ENCODE results near the gene OR5K2.

The OR5K2 gene

DNA sequence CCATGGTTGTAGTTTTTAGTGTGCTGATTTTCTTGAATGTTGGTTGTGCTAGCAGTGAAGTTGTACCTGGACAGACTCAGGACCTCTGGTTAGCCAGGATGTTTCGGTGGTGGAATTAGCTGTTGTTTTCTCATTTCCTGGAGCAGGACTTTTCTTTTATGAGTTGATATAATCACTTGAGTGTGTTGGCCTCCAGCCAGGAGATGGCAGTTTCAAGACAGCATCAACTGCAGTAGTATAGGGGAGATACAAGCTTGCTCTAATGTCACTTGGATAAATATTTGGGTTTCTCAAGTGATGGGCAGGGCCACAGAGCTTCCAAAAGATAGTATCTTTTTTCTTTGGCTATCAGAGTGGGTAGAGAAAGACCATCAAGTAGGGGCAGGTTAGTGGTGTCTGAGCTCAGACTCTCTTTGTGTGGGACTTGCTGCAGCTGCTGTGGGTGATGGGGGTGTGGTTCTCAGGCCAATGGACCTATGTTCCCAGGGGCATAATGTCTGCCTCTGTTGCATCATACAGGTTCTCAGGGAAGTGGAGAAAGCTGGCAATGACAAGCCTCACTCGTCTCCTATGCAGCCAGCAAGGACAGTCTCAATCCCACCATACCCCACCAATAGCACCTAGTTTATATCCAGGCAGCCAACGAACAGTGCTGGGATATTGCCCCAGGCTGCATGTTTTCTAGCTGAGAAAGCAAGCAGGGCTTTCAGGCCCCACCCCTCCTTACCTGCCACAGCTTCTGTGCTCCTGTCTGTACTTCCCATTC lies 14.6 kb upstream of the OR5K2 start:
- TF ChIP-seq TAF1 (IDR thresholded peaks at IDR 0.05; ENCODE audit: borderline replicate concordance, insufficient read depth, low read length) (no peak), FOXP2 (optimal IDR thresholded peaks at IDR 0.05; ENCODE audit: borderline replicate concordance, extremely low read depth, extremely low read length, insufficient read depth) (no peak), POLR2AphosphoS5 (IDR thresholded peaks at IDR 0.05; ENCODE audit: low read depth, low read length) (no peak), SIN3A (IDR thresholded peaks at IDR 0.05; ENCODE audit: borderline replicate concordance, insufficient read depth, low read length) (no peak)
- TF ChIP-seq, protein P1, sequence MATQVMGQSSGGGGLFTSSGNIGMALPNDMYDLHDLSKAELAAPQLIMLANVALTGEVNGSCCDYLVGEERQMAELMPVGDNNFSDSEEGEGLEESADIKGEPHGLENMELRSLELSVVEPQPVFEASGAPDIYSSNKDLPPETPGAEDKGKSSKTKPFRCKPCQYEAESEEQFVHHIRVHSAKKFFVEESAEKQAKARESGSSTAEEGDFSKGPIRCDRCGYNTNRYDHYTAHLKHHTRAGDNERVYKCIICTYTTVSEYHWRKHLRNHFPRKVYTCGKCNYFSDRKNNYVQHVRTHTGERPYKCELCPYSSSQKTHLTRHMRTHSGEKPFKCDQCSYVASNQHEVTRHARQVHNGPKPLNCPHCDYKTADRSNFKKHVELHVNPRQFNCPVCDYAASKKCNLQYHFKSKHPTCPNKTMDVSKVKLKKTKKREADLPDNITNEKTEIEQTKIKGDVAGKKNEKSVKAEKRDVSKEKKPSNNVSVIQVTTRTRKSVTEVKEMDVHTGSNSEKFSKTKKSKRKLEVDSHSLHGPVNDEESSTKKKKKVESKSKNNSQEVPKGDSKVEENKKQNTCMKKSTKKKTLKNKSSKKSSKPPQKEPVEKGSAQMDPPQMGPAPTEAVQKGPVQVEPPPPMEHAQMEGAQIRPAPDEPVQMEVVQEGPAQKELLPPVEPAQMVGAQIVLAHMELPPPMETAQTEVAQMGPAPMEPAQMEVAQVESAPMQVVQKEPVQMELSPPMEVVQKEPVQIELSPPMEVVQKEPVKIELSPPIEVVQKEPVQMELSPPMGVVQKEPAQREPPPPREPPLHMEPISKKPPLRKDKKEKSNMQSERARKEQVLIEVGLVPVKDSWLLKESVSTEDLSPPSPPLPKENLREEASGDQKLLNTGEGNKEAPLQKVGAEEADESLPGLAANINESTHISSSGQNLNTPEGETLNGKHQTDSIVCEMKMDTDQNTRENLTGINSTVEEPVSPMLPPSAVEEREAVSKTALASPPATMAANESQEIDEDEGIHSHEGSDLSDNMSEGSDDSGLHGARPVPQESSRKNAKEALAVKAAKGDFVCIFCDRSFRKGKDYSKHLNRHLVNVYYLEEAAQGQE (IDR thresholded peaks at IDR 0.05; ENCODE audit: insufficient read depth in 1 of 2, low read depth in 2 of 2, low read length in 2 of 2), result no peak

DNA sequence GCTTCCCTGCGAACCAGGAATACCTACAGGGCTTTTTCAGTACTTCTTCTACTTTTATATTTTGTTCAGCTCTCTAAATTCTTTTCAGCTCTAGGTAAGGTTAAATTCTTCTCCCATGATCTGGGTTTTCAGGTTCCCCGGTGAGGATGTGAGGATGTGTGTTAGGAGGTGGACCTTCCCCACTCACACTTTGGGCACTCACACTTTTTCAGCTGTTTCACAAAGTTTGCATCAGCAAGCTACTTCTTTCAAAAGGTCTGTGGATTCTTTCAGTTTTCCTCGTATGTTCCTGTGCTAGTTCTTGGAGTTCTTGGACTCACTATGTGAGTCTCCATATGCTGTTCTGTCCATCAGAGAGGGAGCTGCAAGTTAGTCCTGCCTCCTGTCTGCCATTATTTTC lies 13.9 kb upstream of the OR5K2 start:
- TF ChIP-seq TAF1 (IDR thresholded peaks at IDR 0.05; ENCODE audit: borderline replicate concordance, insufficient read depth, low read length) (no peak), SIN3A (IDR thresholded peaks at IDR 0.05; ENCODE audit: borderline replicate concordance, insufficient read depth, low read length) (no peak), POLR2AphosphoS5 (IDR thresholded peaks at IDR 0.05; ENCODE audit: low read depth, low read length) (no peak), FOXP2 (optimal IDR thresholded peaks at IDR 0.05; ENCODE audit: borderline replicate concordance, extremely low read depth, extremely low read length, insufficient read depth) (no peak)
- TF ChIP-seq, protein P1 (IDR thresholded peaks at IDR 0.05; ENCODE audit: insufficient read depth in 1 of 2, low read depth in 2 of 2, low read length in 2 of 2), result no peak

DNA sequence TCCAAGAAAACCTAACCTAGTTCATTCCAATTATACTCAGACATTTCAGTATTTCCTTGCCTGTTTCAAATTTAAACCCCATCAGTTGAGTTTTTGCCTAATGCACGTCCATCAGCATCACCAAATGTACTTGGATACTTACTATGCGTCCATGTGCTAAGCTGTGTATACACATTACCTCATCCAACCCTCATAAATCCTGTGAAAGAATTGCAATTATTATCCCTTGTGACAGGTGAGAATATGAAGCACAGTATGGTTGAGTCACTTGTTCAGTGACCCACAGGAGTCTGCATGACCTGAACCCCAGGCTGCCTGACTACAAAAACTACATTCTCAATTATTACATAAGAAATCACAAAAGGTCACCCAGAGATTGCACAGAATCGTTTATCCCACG lies 2.5 kb downstream of the OR5K2 start:
- TF ChIP-seq TAF1 (IDR thresholded peaks at IDR 0.05; ENCODE audit: borderline replicate concordance, insufficient read depth, low read length) (no peak), POLR2AphosphoS5 (IDR thresholded peaks at IDR 0.05; ENCODE audit: low read depth, low read length) (no peak), FOXP2 (optimal IDR thresholded peaks at IDR 0.05; ENCODE audit: borderline replicate concordance, extremely low read depth, extremely low read length, insufficient read depth) (no peak), SIN3A (IDR thresholded peaks at IDR 0.05; ENCODE audit: borderline replicate concordance, insufficient read depth, low read length) (no peak)
- TF ChIP-seq, protein P1 (IDR thresholded peaks at IDR 0.05; ENCODE audit: insufficient read depth in 1 of 2, low read depth in 2 of 2, low read length in 2 of 2), result no peak

DNA sequence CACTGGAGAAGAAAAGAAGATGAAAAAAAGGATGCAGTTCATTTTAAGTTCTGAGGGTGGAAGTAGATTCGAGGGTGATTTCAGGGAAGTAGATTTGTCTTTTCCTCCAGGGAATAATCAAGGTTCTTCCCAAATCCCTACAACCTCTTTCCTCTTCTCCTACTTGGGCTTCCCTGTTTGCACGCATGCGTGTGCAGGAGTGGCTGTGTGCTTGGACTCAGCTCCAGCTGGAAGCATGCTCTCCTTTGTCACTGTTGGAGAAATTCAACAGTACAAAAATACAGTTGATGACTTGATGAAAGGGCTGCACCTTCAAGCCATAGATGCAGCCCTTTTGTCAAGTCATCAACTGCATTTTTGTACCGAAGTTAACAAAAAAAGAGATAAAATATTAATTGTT lies 3.8 kb downstream of the OR5K2 start:
- TF ChIP-seq FOXP2 (optimal IDR thresholded peaks at IDR 0.05; ENCODE audit: borderline replicate concordance, extremely low read depth, extremely low read length, insufficient read depth) (no peak), TAF1 (IDR thresholded peaks at IDR 0.05; ENCODE audit: borderline replicate concordance, insufficient read depth, low read length) (no peak), POLR2AphosphoS5 (IDR thresholded peaks at IDR 0.05; ENCODE audit: low read depth, low read length) (no peak), SIN3A (IDR thresholded peaks at IDR 0.05; ENCODE audit: borderline replicate concordance, insufficient read depth, low read length) (no peak)
- TF ChIP-seq, protein P1 (IDR thresholded peaks at IDR 0.05; ENCODE audit: insufficient read depth in 1 of 2, low read depth in 2 of 2, low read length in 2 of 2), result no peak

Measured in PFSK-1 (cell line).